ENCODE results near the gene MEIKIN. TPM values are rescaled to one million over a fixed set of nuclear protein-coding genes. Genes with fewer than 3 reads are reported as not detected.

Gene MEIKIN
- total and polyA plus RNA-seq, 7 donors, result 0.31 TPM; not detected in 6

DNA sequence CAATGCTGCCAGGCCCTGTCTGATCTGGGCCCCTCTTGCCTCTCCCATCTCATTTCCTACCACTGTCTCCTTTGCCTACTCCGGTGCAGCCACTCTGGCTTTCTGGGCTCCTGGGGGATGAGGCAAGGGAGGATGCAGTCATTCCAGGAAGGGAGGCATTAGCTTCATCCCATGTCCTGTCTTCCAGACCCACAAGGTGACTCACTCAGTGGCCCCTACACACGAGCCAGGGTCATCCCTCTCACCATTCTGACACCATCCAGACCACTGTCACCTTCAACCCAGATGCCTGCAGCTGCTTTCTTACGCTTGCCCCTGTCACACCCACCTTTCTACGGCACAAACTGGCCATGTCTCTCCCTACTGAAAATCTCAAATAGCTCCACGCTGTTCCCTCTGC is 46.9 kb upstream of the MEIKIN start:
- H3K4me3 ChIP-seq, result no peak overlapping the region
- DNase-seq, result no peak
- H3K9me3 ChIP-seq, result no peaks in the 10 kb centered on the region
- no peaks in the 10 kb centered on the region for H3K27me3 ChIP-seq
- H3K36me3 ChIP-seq, result no peaks in the 10 kb centered on the region
- TF ChIP-seq EP300 (IDR thresholded peaks at IDR 0.05) (no peak), POLR2A (IDR thresholded peaks at IDR 0.05) (no peak), POLR2AphosphoS5 (IDR thresholded peaks at IDR 0.05) (no peak)
- TF ChIP-seq, protein P1, sequence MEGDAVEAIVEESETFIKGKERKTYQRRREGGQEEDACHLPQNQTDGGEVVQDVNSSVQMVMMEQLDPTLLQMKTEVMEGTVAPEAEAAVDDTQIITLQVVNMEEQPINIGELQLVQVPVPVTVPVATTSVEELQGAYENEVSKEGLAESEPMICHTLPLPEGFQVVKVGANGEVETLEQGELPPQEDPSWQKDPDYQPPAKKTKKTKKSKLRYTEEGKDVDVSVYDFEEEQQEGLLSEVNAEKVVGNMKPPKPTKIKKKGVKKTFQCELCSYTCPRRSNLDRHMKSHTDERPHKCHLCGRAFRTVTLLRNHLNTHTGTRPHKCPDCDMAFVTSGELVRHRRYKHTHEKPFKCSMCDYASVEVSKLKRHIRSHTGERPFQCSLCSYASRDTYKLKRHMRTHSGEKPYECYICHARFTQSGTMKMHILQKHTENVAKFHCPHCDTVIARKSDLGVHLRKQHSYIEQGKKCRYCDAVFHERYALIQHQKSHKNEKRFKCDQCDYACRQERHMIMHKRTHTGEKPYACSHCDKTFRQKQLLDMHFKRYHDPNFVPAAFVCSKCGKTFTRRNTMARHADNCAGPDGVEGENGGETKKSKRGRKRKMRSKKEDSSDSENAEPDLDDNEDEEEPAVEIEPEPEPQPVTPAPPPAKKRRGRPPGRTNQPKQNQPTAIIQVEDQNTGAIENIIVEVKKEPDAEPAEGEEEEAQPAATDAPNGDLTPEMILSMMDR (IDR thresholded peaks at IDR 0.05), result no peak
- H3K4me1 ChIP-seq, result no peaks in the 10 kb centered on the region
- intact Hi-C loops (cut with DNase I), result no loop called here
- 45 to 73% methylated on average over 5 of the region's 5 CpGs for WGBS, 2 donors
- no peak overlapping the region for H3K27ac ChIP-seq

DNA sequence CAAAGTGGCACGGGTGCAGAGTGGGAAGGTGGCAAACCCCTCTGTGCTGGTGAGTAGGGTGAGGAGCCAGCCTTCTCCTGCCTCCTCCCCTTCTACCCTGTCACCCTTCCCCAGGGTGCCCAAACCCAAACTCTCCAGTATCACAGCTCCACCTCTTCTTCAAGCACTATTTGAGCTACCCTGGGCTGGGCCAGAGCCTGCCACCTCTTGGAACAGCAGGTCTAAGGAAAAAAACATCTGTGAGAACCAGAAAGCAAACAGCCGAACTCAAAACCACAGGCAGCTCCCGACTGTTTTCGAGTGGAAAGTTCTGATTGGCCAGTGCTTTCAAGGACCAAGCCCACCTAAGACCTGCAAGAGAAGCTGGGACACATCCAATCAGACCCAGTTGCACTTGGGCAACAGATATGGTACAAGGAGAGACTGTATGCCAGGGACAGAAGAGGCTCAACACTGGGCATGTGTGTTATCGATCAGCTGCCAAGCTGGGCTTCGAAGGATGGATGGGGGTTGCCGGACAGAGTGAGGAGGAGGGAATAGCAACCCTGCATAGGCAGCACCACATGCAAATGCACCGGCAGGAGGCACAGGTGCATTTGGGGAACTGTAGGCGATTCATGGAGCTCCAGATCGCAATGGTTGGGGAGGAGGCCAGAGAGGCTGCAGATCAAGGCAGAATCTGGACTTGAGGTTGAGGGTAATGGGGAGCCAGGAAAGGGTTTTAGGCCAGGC is 46.3 kb upstream of the MEIKIN start:
- H3K36me3 ChIP-seq, result no peaks in the 10 kb centered on the region
- no peak for DNase-seq
- no peak overlapping the region for H3K27ac ChIP-seq
- intact Hi-C loops (cut with DNase I), result no loop called here
- H3K27me3 ChIP-seq, result no peaks in the 10 kb centered on the region
- H3K9me3 ChIP-seq, result no peaks in the 10 kb centered on the region
- no peak overlapping the region for H3K4me3 ChIP-seq
- H3K4me1 ChIP-seq, result no peaks in the 10 kb centered on the region
- 78 to 80% methylated on average over 10 of the region's 10 CpGs for WGBS, 2 donors
- no peak for TF ChIP-seq POLR2AphosphoS5 (IDR thresholded peaks at IDR 0.05)
- no peak for TF ChIP-seq POLR2A (IDR thresholded peaks at IDR 0.05)
- no peak for TF ChIP-seq EP300 (IDR thresholded peaks at IDR 0.05)
- TF ChIP-seq, protein P1 (IDR thresholded peaks at IDR 0.05), result no peak

DNA sequence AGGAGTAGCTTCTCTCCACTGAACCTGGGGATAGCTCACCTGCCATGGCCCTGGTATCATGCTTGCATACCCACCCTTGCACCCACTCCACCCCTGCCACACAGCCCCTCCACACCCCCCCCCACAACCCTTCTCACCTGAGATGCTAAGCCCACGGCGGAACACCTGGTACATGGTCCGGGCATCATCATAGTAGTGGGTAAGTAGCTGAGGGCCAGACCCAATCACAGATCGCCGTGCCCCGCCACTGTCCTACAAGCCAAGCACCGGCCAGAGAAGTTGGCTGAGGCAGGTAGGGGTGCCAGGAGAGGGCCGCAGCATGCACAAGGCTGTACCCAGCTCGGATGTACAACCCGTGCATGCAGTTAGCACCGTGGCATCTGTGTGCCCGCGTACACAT is 45.3 kb upstream of the MEIKIN start:
- Histone ChIP-seq H3K36me3 (no peaks in the 10 kb centered on the region), H3K4me3 (no peak overlapping the region), H3K27me3 (no peaks in the 10 kb centered on the region), H3K27ac (no peak overlapping the region), H3K4me1 (no peaks in the 10 kb centered on the region), H3K9me3 (no peaks in the 10 kb centered on the region)
- TF ChIP-seq, protein P1 (IDR thresholded peaks at IDR 0.05), result no peak
- TF ChIP-seq EP300 (IDR thresholded peaks at IDR 0.05), result no peak
- no peak for TF ChIP-seq POLR2A (IDR thresholded peaks at IDR 0.05)
- TF ChIP-seq POLR2AphosphoS5 (IDR thresholded peaks at IDR 0.05), result no peak
- WGBS, 2 donors, result 96 to 97% methylated on average over 13 of the region's 13 CpGs
- DNase-seq, result no peak
- intact Hi-C loops (cut with DNase I), result no loop called here

DNA sequence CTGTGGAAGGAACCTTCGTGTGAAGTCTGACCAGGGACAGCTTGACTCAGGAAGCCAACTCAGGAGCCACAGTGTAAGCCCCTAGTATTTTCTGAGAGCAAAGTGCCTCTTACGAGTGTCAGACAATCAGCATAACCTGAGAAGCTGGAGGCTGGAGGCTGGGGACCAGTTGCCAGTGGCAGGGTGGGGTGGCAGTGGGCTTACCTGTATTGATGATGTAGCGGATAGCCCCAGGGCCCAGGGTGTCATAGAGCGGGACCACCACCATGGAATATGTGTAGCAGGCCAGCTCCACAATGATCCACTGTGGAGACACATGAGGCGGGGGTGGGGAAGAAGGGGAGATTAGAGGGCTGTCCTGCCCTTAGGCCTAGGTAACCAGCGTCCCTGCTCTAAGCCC is 43.1 kb upstream of the MEIKIN start:
- H3K4me1 ChIP-seq, result peaks cover 0 to 6% (median 1%) of the 10 kb centered on the region in 4 donors
- TF ChIP-seq, protein P1 (IDR thresholded peaks at IDR 0.05), result no peak
- DNase-seq, result no peak
- WGBS, 2 donors, result 92 to 94% methylated on average over 6 of the region's 6 CpGs
- intact Hi-C loops (cut with DNase I), result no loop called here
- no peaks in the 10 kb centered on the region for H3K27me3 ChIP-seq
- H3K4me3 ChIP-seq, result no peak overlapping the region
- H3K36me3 ChIP-seq, result no peaks in the 10 kb centered on the region
- no peak overlapping the region for H3K27ac ChIP-seq
- H3K9me3 ChIP-seq, result no peaks in the 10 kb centered on the region

DNA sequence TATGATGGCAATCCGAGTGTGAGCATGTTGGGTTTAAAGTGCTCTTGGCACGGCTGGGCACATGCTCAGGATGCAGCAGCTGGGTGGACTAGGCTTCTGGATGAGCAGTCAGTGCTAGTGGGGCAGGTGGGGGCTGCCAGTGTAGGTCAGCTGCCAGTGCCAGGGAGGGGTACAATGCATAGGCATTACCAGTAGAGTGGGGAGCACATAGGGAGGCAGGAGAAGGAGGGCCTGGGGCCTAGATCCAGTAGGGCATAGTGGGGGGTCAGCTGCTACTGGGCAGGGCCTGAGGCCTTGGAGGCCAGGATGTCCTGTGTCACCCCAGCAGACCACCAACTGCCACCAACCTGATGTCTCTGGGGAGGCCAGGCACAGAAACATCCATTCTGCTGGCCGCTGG is 41.8 kb upstream of the MEIKIN start:
- TF ChIP-seq, protein P1 (IDR thresholded peaks at IDR 0.05), result no peak
- no peak for TF ChIP-seq EP300 (IDR thresholded peaks at IDR 0.05)
- no peak for TF ChIP-seq POLR2A (IDR thresholded peaks at IDR 0.05)
- WGBS, 2 donors, result 82 to 87% methylated on average over 3 of the region's 3 CpGs
- no peak for DNase-seq

More for the DNA sequence above, 41.8 kb upstream of the MEIKIN start:
- Histone ChIP-seq H3K4me3 (no peak overlapping the region), H3K36me3 (no peaks in the 10 kb centered on the region), H3K27me3 (no peaks in the 10 kb centered on the region), H3K9me3 (no peaks in the 10 kb centered on the region), H3K27ac (no peak overlapping the region), H3K4me1 (peaks cover 0 to 13% (median 5%) of the 10 kb centered on the region in 4 donors)
- intact Hi-C loops (cut with DNase I), result no loop called here

All from sigmoid colon (tissue), 7 donors.